Measurements from ENCODE around the gene PPIL1. TPM values are rescaled to one million over a fixed set of nuclear protein-coding genes. Genes with fewer than 3 reads are reported as not detected.
"Not testable (repeated sequence)": the region's sequence is repeated elsewhere in the genome, so short reads cannot be mapped to it uniquely, and the experiment has no call there.

PPIL1 gene
- total RNA-seq, 4 donors from 2014 or later, result 13.5 to 28.5 (median 24.0) TPM

DNA sequence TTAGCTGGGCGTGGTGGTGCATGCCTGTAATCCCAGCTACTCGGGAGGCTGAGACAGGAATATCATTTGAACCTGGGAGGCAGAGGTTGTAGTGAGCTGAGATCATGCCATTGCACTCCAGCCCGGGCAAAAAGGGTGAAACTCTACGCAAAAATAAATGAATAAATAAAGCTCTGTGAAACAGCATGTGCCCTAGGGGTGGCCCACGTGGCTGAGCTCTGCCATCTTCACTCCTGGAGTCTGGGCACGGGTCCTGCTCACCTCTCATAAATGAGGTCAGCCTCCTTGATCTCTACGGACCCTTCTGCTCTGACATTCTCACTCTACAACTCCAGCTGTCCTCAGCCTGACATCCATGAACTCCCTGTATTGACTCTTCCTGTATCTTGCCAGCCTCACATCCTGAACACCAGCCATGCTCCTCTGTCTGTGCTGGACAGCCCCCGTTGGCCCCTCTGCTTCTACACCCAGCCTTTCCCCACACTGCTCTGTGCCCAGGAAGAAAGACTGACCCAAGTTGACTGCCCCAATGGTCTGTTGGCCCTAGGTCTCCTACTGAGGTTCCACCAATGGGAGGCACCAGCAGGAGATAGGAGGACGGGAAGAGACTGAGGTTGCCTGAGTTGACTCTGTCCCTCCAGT lies 57.3 kb downstream of the PPIL1 start:
- no peaks in the 10 kb centered on the region for H3K27me3 ChIP-seq
- TF ChIP-seq POLR2A (IDR thresholded peaks at IDR 0.05) (no peak), POLR2AphosphoS5 (IDR thresholded peaks at IDR 0.05) (no peak), EP300 (IDR thresholded peaks at IDR 0.05) (no peak)
- TF ChIP-seq, protein P1, sequence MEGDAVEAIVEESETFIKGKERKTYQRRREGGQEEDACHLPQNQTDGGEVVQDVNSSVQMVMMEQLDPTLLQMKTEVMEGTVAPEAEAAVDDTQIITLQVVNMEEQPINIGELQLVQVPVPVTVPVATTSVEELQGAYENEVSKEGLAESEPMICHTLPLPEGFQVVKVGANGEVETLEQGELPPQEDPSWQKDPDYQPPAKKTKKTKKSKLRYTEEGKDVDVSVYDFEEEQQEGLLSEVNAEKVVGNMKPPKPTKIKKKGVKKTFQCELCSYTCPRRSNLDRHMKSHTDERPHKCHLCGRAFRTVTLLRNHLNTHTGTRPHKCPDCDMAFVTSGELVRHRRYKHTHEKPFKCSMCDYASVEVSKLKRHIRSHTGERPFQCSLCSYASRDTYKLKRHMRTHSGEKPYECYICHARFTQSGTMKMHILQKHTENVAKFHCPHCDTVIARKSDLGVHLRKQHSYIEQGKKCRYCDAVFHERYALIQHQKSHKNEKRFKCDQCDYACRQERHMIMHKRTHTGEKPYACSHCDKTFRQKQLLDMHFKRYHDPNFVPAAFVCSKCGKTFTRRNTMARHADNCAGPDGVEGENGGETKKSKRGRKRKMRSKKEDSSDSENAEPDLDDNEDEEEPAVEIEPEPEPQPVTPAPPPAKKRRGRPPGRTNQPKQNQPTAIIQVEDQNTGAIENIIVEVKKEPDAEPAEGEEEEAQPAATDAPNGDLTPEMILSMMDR (IDR thresholded peaks at IDR 0.05), result no peak
- ATAC-seq, result no peak
- H3K4me1 ChIP-seq, result no peaks in the 10 kb centered on the region
- H3K9me3 ChIP-seq, result no peaks in the 10 kb centered on the region
- no peaks in the 10 kb centered on the region for H3K36me3 ChIP-seq
- no peak overlapping the region for H3K4me3 ChIP-seq
- H3K27ac ChIP-seq, result no peak overlapping the region
- 80 to 96% methylated on average over 4 to 7 of the region's 9 CpGs for WGBS, 2 donors (ENCODE audit: low coverage in 1 of 2)

- Histone ChIP-seq H3K36me3 (no peaks in the 10 kb centered on the region), H3K4me1 (no peaks in the 10 kb centered on the region), H3K9me3 (no peaks in the 10 kb centered on the region), H3K27me3 (no peaks in the 10 kb centered on the region), H3K4me3 (no peak overlapping the region), H3K27ac (no peak overlapping the region)
- 62 to 71% methylated on average over 5 to 6 of the region's 7 CpGs for whole genome bisulfite sequencing, 2 donors (ENCODE audit: low coverage in 1 of 2)
- TF ChIP-seq, protein P1 (IDR thresholded peaks at IDR 0.05), result no peak
- ATAC-seq, result no peak
Measured at GRCh38 chr6:36815962-36816735, 58.5 kb downstream of the PPIL1 start.

DNA sequence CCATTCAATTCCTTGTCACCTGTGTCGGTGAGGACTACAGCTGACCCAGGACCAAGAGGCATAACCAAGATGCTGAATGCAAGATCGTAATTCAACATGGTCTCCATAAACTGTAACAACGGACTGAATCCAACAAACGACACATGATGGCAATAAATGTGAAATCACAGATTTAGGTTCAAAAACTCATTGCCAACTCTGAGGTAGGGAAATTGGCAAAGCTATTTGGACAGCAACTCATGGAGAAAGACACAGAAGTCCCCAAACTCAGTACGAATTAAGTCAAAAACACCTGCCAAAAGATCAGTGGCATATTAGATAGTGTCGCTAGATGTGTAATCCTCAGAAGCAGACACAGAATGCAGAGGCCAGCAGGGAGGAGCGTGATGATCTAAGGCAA lies 60.4 kb downstream of the PPIL1 start:
- 79 to 86% methylated on average over 5 to 6 of the region's 7 CpGs for WGBS, 2 donors (ENCODE audit: low coverage in 1 of 2)
- H3K9me3 ChIP-seq, result no peaks in the 10 kb centered on the region
- ATAC-seq, result no peak

DNA sequence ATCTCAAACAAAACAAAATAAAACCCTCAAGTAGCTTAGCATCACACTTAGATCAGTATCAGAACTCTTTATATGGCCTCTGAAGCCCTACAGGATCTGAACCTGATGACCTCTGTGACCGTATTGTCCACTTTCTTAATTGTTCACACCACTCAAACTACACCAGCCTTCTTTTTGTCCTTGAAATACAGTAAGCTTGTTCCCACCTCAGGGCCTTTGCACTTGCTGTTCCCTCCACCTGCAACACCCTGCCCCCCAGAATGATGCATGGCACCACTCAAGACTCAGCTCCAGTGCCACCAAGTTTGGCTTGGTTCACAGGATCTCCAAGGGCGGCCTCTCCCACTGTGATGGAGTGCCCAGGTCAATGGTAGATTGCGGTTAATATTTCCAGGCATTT lies 61.1 kb downstream of the PPIL1 start:
- TF ChIP-seq, protein P1 (IDR thresholded peaks at IDR 0.05), result no peak
- TF ChIP-seq POLR2A (IDR thresholded peaks at IDR 0.05) (no peak), EP300 (IDR thresholded peaks at IDR 0.05) (no peak), POLR2AphosphoS5 (IDR thresholded peaks at IDR 0.05) (no peak)

More for the DNA sequence above, 60.4 kb downstream of the PPIL1 start:
- no peak overlapping the region for H3K4me3 ChIP-seq
- TF ChIP-seq POLR2AphosphoS5 (IDR thresholded peaks at IDR 0.05) (no peak), EP300 (IDR thresholded peaks at IDR 0.05) (no peak), POLR2A (IDR thresholded peaks at IDR 0.05) (no peak)
- TF ChIP-seq, protein P1 (IDR thresholded peaks at IDR 0.05), result no peak
- H3K27me3 ChIP-seq, result no peaks in the 10 kb centered on the region
- no peak overlapping the region for H3K27ac ChIP-seq
- H3K4me1 ChIP-seq, result no peaks in the 10 kb centered on the region
- no peaks in the 10 kb centered on the region for H3K36me3 ChIP-seq

DNA sequence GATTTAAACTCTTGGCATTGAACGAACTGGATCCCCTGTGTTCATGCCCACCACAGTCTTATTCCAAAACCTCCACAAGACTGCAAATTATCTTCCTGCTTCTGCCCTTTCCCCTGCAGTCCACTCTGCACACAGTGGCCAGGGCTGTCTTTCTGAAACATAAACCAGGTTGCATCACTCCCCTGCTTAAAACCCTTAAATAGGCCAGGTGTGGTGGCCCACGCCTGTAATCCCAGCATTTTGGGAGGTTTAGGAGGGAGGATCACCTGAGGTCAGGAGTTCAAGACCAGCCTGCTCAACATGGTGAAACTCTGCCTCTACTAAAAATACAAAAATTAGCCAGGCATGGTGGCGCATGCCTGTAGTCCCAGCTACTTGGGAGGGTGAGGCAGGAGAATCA lies 61.6 kb downstream of the PPIL1 start:
- not testable (repeated sequence) for H3K27me3 ChIP-seq, H3K4me3 ChIP-seq, H3K36me3 ChIP-seq, H3K4me1 ChIP-seq, ATAC-seq, H3K9me3 ChIP-seq, H3K27ac ChIP-seq
- 93 to 100% methylated on average over 2 of the region's 3 CpGs for WGBS, 2 donors (ENCODE audit: low coverage in 1 of 2)

More for the DNA sequence above, 61.1 kb downstream of the PPIL1 start:
- Histone ChIP-seq H3K36me3 (no peaks in the 10 kb centered on the region), H3K27me3 (no peaks in the 10 kb centered on the region), H3K27ac (no peak overlapping the region), H3K4me1 (no peaks in the 10 kb centered on the region), H3K4me3 (no peak overlapping the region), H3K9me3 (no peaks in the 10 kb centered on the region)
- no peak for ATAC-seq
- WGBS, 2 donors (ENCODE audit: low coverage in 1 of 2), result 0 to 67% methylated on average over 1 to 3 of the region's 3 CpGs
